Measurements from ENCODE around the gene IFNB1. TPM values are rescaled to one million over a fixed set of nuclear protein-coding genes. Genes with fewer than 3 reads are reported as not detected.

Gene IFNB1
- not detected in 2 replicates for total RNA-seq (2014; rRNA removed; shearing (Covaris generic))

GRCh38 chr9:21077781-21078180 lies at the start of gene IFNB1:
TSS of gene IFNB1 (minus strand) at chr9:21077942. CDS start at chr9:21077869, 73 bp downstream.

GRCh38 chr9:21031091-21031807 lies 46.5 kb downstream of the IFNB1 start, which contains the start of gene HACD4:
TSS of gene HACD4 (minus strand) at chr9:21031640. CDS start at chr9:21031590, 50 bp downstream.

Small RNA genes within 50 kb of the gene (small RNA-seq; reads per million reads assigned to genes)
- gene IFNWP4: not detected

Other genes starting within 250 kb of the IFNB1 start
- not detected in 2 replicates for gene HACD4, start 46.3 kb downstream of the IFNB1 start, total RNA-seq (2014; rRNA removed; shearing (Covaris generic))
- not detected in 2 replicates for gene IFNW1, start 63.9 kb upstream of the IFNB1 start, total RNA-seq (2014; rRNA removed; shearing (Covaris generic))
- not detected in 2 replicates for gene IFNA21, start 88.7 kb upstream of the IFNB1 start, total RNA-seq (2014; rRNA removed; shearing (Covaris generic))
- gene IFNA4, start 109.6 kb upstream of the IFNB1 start, total RNA-seq (2014; rRNA removed; shearing (Covaris generic)): not detected in 2 replicates
- gene IFNA7, start 124.3 kb upstream of the IFNB1 start, total RNA-seq (2014; rRNA removed; shearing (Covaris generic)): not detected in 2 replicates
- gene IFNA10, start 129.2 kb upstream of the IFNB1 start, total RNA-seq (2014; rRNA removed; shearing (Covaris generic)): not detected in 2 replicates
- gene IFNA16, start 139.4 kb upstream of the IFNB1 start, total RNA-seq (2014; rRNA removed; shearing (Covaris generic)): not detected in 2 replicates
- not detected in 2 replicates for gene IFNA17, start 150.3 kb upstream of the IFNB1 start, total RNA-seq (2014; rRNA removed; shearing (Covaris generic))
- not detected in 2 replicates for gene IFNA14, start 162.1 kb upstream of the IFNB1 start, total RNA-seq (2014; rRNA removed; shearing (Covaris generic))
- not detected in 2 replicates for gene IFNA5, start 227.4 kb upstream of the IFNB1 start, total RNA-seq (2014; rRNA removed; shearing (Covaris generic))